B cell (primary cell): ENCODE measurements around the gene NOS2. TPM values are rescaled to one million over a fixed set of nuclear protein-coding genes. Genes with fewer than 3 reads are reported as not detected.
A peak's percentile ranks its signal among the peaks of the same experiment; 100 is the strongest.
"Not testable (repeated sequence)": the region's sequence is repeated elsewhere in the genome, so short reads cannot be mapped to it uniquely, and the experiment has no call there.

Source experiments
- ATAC-seq: fragments of 200-7000 bp; cut with Tn5 transposase; one replicate; pipeline ENCODE4 v1.10.0; 2021; ENCODE audit warnings: low read depth, mild to moderate bottlenecking, moderate number of reproducible peaks, moderate library complexity
- CTCF ChIA-PET: fragments of 350-600 bp; sonication (Branson Sonifier 250); formaldehyde crosslinking; loops from one replicate; lab custom pipeline; 2021; ENCODE audit warnings: antibody characterized with exemption, inconsistent platforms; lab: Charles Lee
- POLR2A ChIA-PET: fragments of 350-600 bp; sonication (Branson Sonifier 250); formaldehyde crosslinking; loops from one replicate; lab custom pipeline; 2021; ENCODE audit warnings: antibody characterized with exemption; lab: Charles Lee
- DNase-seq: peaks from one replicate; pipeline ENCODE4 v3.0.0; 2013
- H2AFZ ChIP-seq: 2 replicates; pipeline ENCODE4 v1.6.1; 2012; ENCODE audit warnings: mild to moderate bottlenecking, low read depth, low read length; ENCODE audit not compliant: insufficient read depth, poor library complexity, severe bottlenecking
- H3K27ac ChIP-seq, 2 donors: 1 replicate in 1 of 2; 2 replicates in 1 of 2; pipeline ENCODE4 v1.5.1; 2012 to 2013; ENCODE audit warnings: low read length in 2 of 2, mild to moderate bottlenecking in 2 of 2, moderate library complexity in 1 of 2
- H3K27me3 ChIP-seq, 4 experiments: fragments of 200-600 bp in 1 of 4; sonication (generic) in 1 of 4; replicated peaks in 1 of 4; 1 replicate in 2 of 4; 2 replicates in 2 of 4; pipeline versions ENCODE4 v1.6.1 to v1.7.0; 2013 to 2016; ENCODE audit warnings: low read length in 3 of 4, mild to moderate bottlenecking in 2 of 4, mixed read lengths in 1 of 4, moderate library complexity in 1 of 4; ENCODE audit not compliant: insufficient read depth in 4 of 4, control insufficient read depth in 3 of 4; ENCODE audit errors: control extremely low read depth in 1 of 4
- H3K36me3 ChIP-seq, 2 experiments: replicated peaks in 1 of 2; 1 replicate in 1 of 2; 2 replicates in 1 of 2; pipeline versions ENCODE4 v1.6.1 to v1.7.1; 2013; ENCODE audit warnings: low read length in 1 of 2; ENCODE audit not compliant: insufficient read depth in 2 of 2, control insufficient read depth in 1 of 2; ENCODE audit errors: control extremely low read depth in 1 of 2, extremely low read depth in 1 of 2
- H3K4me1 ChIP-seq, 2 donors: fragments of 200-600 bp in 1 of 2; sonication (generic) in 1 of 2; 1 replicate in 1 of 2; 2 replicates in 1 of 2; pipeline versions ENCODE4 v1.5.1 to v1.6.1; 2013 to 2017; ENCODE audit warnings: low read length in 2 of 2; ENCODE audit not compliant: control insufficient read depth in 2 of 2, insufficient read depth in 2 of 2
- H3K4me2 ChIP-seq: replicated peaks from 2 replicates; pipeline ENCODE3; 2012; ENCODE audit warnings: mild to moderate bottlenecking, low read depth, low read length; ENCODE audit not compliant: poor library complexity, severe bottlenecking
- H3K4me3 ChIP-seq, 5 experiments: fragments of 200-600 bp in 1 of 5; sonication (generic) in 1 of 5; 1 replicate in 3 of 5; 2 replicates in 2 of 5; pipeline versions ENCODE4 v1.5.1 to v1.7.0; 2011 to 2016; ENCODE audit warnings: low read length in 4 of 5, mild to moderate bottlenecking in 4 of 5, low read depth in 2 of 5, control low read depth in 1 of 5, moderate library complexity in 1 of 5; ENCODE audit not compliant: insufficient read depth in 1 of 5; ENCODE audit errors: control extremely low read depth in 1 of 5, extremely low read depth in 1 of 5
- H3K79me2 ChIP-seq: fragments of 200-600 bp; sonication (generic); one replicate; pipeline ENCODE4 v1.6.0; 2016; ENCODE audit warnings: low read length; ENCODE audit not compliant: control insufficient read depth, insufficient read depth
- H3K9ac ChIP-seq: fragments of 200-600 bp; sonication (generic); 2 replicates; pipeline ENCODE4 v1.6.1; 2017; ENCODE audit warnings: mild to moderate bottlenecking, low read length, moderate library complexity
- H3K9me3 ChIP-seq, 3 donors: one replicate each; pipeline versions ENCODE4 v1.6.1 to v1.7.1; 2013; ENCODE audit warnings: low read length in 2 of 3; ENCODE audit not compliant: control insufficient read depth in 2 of 3, insufficient read depth in 1 of 3; ENCODE audit errors: control extremely low read depth in 1 of 3
- H4K20me1 ChIP-seq: 2 replicates; pipeline ENCODE4 v1.6.0; 2012; ENCODE audit warnings: mild to moderate bottlenecking, low read length; ENCODE audit not compliant: insufficient read depth, control insufficient read depth, poor library complexity, severe bottlenecking
- H3K27ac Mint-ChIP-seq: one replicate; pipeline ENCODE4 v1.8.0; 2021; ENCODE audit warnings: mixed read lengths
- H3K27me3 Mint-ChIP-seq: one replicate; pipeline ENCODE4 v1.8.0; 2021; ENCODE audit warnings: mixed read lengths
- H3K4me1 Mint-ChIP-seq: one replicate; pipeline ENCODE4 v1.8.0; 2021; ENCODE audit warnings: mixed read lengths
- H3K4me3 Mint-ChIP-seq: one replicate; pipeline ENCODE4 v1.8.0; 2021; ENCODE audit warnings: mixed read lengths
- H3K9me3 Mint-ChIP-seq: one replicate; pipeline ENCODE4 v1.8.0; 2022; ENCODE audit warnings: mixed read lengths; ENCODE audit not compliant: insufficient read depth
- CTCF ChIP-seq: fragments of 200-600 bp; IDR thresholded peaks from one replicate; pipeline ENCODE4 v1.8.0; 2022; ENCODE audit warnings: antibody characterized with exemption, mild to moderate bottlenecking
- EZH2 ChIP-seq: IDR thresholded peaks from 2 replicates; pipeline ENCODE4 v1.6.1; 2012; ENCODE audit warnings: borderline replicate concordance, low read depth, mild to moderate bottlenecking, moderate library complexity, low read length; ENCODE audit not compliant: insufficient read depth, poor library complexity, severe bottlenecking
- WGBS: methylation state at CpG from one replicate; pipeline ENCODE4 v1.1.5; 2013; ENCODE audit warnings: missing lambda C conversion rate; ENCODE audit not compliant: insufficient coverage; 5-methylcytosine and 5-hydroxymethylcytosine counted together
- intact Hi-C: fragments of 100-400 bp; cut with micrococcal nuclease; formaldehyde crosslinking; loops from one replicate; pipeline ENCODE4 v1.10.0; 2022
- polyA plus RNA-seq: library from polyadenylated mRNA; depleted of rRNA; stranded (reverse); fragments of >200 nt; gene quantifications from 2 replicates; pipeline ENCODE4 v1.2.3, GENCODE V29; 2012
- total RNA-seq, 2 donors: library from RNA; stranded (reverse); fragments of 120-200 nt in 1 of 2; gene quantifications; 1 replicate in 1 of 2; 2 replicates in 1 of 2; pipeline versions ENCODE4 v1.2.3 to v1.2.4, GENCODE V29; 2013 to 2022

Gene NOS2
- total and polyA plus RNA-seq, 2 donors (not counting 1 experiment from before 2014, with no cell fraction given): 0.12 TPM

- no peaks in the 10 kb centered on the region for H3K4me1 Mint-ChIP-seq
- peaks cover 5% of the 10 kb centered on the region for H3K27me3 Mint-ChIP-seq
- DNase-seq (no peak), ATAC-seq (no peak)
- H2AFZ ChIP-seq: no peak overlapping the region
- ChIA-PET CTCF (interaction anchor here (0.6 to 1.4 kb wide), 2 partner anchors 9 to 155 kb away, joined by 3 to 4 read pairs; no protein-coding TSS in a partner anchor), POLR2A (no interaction called here)
- no peaks in the 10 kb centered on the region for H3K9me3 Mint-ChIP-seq
- H3K27ac ChIP-seq: no peak overlapping the region
- no peak for TF ChIP-seq EZH2
- TF ChIP-seq CTCF: no peak
- H3K79me2 ChIP-seq: no peaks in the 10 kb centered on the region
- H3K4me3 Mint-ChIP-seq: no peak overlapping the region
- WGBS: 94% methylated on average over 4 of the region's 8 CpGs
- intact Hi-C loops: no loop called here
- no peaks in the 10 kb centered on the region for H3K27me3 ChIP-seq
- H3K36me3 ChIP-seq: no peaks in the 10 kb centered on the region
- H3K4me1 ChIP-seq: no peaks in the 10 kb centered on the region
- no peak overlapping the region for H3K4me3 ChIP-seq
- H3K27ac Mint-ChIP-seq: no peak overlapping the region
- H4K20me1 ChIP-seq: no peaks in the 10 kb centered on the region
- no peak overlapping the region for H3K9ac ChIP-seq
- H3K4me2 ChIP-seq: no peak overlapping the region
- no peaks in the 10 kb centered on the region for H3K9me3 ChIP-seq
Measured at GRCh38 chr17:27754549-27754948, 45.8 kb downstream of the NOS2 start.

- H3K27ac ChIP-seq: not testable (repeated sequence)
Measured at GRCh38 chr17:27753726-27754125, 46.6 kb downstream of the NOS2 start.

GRCh38 chr17:27752831-27753619 lies 47.3 kb downstream of the NOS2 start:
- ATAC-seq: peak; percentile 54
- H3K9me3 Mint-ChIP-seq, DNase-seq, H3K4me1 ChIP-seq, H3K9me3 ChIP-seq, H3K27me3 Mint-ChIP-seq, H4K20me1 ChIP-seq, H3K27ac Mint-ChIP-seq, H3K79me2 ChIP-seq, POLR2A ChIA-PET, H3K36me3 ChIP-seq, H3K4me3 ChIP-seq, CTCF ChIA-PET, H3K4me3 Mint-ChIP-seq, H2AFZ ChIP-seq, intact Hi-C loops, H3K27me3 ChIP-seq, H3K4me2 ChIP-seq, H3K4me1 Mint-ChIP-seq, H3K27ac ChIP-seq, H3K9ac ChIP-seq: not testable (repeated sequence)
- 100% methylated on average over 1 of the region's 19 CpGs for WGBS

More at GRCh38 chr17:27753726-27754125, 46.6 kb downstream of the NOS2 start:
- ATAC-seq, H3K4me2 ChIP-seq, H3K4me1 ChIP-seq, H4K20me1 ChIP-seq, H3K9ac ChIP-seq, intact Hi-C loops, H3K4me3 Mint-ChIP-seq, H3K9me3 Mint-ChIP-seq, H3K4me3 ChIP-seq, H3K79me2 ChIP-seq, H3K27ac Mint-ChIP-seq, H3K4me1 Mint-ChIP-seq, POLR2A ChIA-PET, H3K27me3 Mint-ChIP-seq, H3K27me3 ChIP-seq, H2AFZ ChIP-seq, H3K36me3 ChIP-seq, DNase-seq, H3K9me3 ChIP-seq: not testable (repeated sequence)
- WGBS: 86% methylated on average over 7 of the region's 13 CpGs
- CTCF ChIA-PET: interaction anchor here (1.4 kb wide), 1 partner anchor 10 kb away, joined by 3 read pairs; no protein-coding TSS in a partner anchor
